ENCODE results near the gene SYNE1. TPM values are rescaled to one million over a fixed set of nuclear protein-coding genes. Genes with fewer than 3 reads are reported as not detected.
A peak's percentile ranks its signal among the peaks of the same experiment; 100 is the strongest.

SYNE1 gene
- total and polyA plus RNA-seq, 10 donors: 27.8 to 336 (median 247) TPM

- 78 to 86% (median 85%) methylated on average over 3 of the region's 3 CpGs for WGBS, 5 donors
- peak overlapping the region; percentile 6 to 93 (median 82) for H3K27ac ChIP-seq
- peaks cover 5 to 53% (median 27%) of the 10 kb centered on the region in 6 donors for H3K4me1 ChIP-seq
- TF ChIP-seq, protein P1, sequence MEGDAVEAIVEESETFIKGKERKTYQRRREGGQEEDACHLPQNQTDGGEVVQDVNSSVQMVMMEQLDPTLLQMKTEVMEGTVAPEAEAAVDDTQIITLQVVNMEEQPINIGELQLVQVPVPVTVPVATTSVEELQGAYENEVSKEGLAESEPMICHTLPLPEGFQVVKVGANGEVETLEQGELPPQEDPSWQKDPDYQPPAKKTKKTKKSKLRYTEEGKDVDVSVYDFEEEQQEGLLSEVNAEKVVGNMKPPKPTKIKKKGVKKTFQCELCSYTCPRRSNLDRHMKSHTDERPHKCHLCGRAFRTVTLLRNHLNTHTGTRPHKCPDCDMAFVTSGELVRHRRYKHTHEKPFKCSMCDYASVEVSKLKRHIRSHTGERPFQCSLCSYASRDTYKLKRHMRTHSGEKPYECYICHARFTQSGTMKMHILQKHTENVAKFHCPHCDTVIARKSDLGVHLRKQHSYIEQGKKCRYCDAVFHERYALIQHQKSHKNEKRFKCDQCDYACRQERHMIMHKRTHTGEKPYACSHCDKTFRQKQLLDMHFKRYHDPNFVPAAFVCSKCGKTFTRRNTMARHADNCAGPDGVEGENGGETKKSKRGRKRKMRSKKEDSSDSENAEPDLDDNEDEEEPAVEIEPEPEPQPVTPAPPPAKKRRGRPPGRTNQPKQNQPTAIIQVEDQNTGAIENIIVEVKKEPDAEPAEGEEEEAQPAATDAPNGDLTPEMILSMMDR (IDR thresholded peaks at IDR 0.05 in 8 of 11, conservative IDR thresholded peaks at IDR 0.05 in 3 of 11): no peak
- TF ChIP-seq POLR2A (IDR thresholded peaks at IDR 0.05) (no peak), POLR2AphosphoS5 (IDR thresholded peaks at IDR 0.05) (no peak)
- DNase-seq: no peak
- no peak overlapping the region for H3K4me3 ChIP-seq
- intact Hi-C loops (cut with DNase I; ENCODE audit: low total_unique reads): no loop called here
- H3K9me3 ChIP-seq: no peaks in the 10 kb centered on the region
- H3K27me3 ChIP-seq (replicated peaks in 1 of 7): no peaks in the 10 kb centered on the region
- peaks cover 0 to 84% (median 7%) of the 10 kb centered on the region in 6 donors for H3K36me3 ChIP-seq
Measured at GRCh38 chr6:152186840-152187239, 450.3 kb downstream of the SYNE1 start.

DNA sequence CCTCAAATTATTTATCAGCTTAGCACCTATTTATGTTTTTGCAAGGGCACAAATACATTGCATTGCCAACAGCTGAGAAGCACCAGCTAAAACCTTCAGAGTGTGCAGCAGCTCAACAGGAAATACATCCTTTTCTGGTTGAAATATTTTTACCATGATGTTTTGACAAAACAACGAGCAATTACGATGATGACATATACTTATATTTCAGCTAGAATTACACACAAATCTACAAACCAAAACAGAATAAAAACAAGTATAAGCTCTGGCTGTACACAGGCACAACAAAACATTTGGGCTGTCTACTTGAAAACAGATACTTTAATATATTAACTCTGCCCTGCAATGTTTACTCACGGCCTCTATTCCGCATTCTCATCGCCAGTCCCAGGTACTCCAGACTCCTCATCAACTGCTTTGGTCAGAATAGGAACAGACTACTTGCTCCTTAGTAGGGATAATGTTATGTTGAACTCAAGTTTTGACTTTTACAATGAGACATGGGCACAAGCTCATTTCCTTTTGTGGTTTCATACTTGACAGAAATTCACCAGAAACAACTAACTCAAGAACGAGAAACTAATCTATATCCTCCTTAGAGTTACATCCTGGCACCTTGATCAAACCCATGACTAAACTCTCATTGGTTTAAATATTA lies 452.1 kb downstream of the SYNE1 start:
- peak overlapping the region; percentile 69 to 93 (median 82) for H3K27ac ChIP-seq

DNA sequence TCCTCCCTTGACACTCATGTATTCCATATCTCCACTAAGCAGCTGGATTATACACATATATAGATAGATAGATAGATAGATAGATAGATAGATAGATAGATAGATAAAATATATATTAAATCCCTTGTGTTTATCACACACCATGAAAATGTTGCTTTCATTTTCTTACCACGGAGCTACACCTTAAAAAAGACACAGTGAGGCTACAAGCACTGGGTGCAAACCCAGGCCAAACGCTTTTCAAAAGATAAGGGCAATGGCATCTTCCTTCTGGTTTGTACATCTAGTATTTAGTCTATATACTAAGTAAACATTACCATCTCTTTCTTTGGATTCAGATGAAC lies 452.6 kb downstream of the SYNE1 start:
- H3K27me3 ChIP-seq (replicated peaks in 1 of 7): no peaks in the 10 kb centered on the region
- intact Hi-C loops (cut with DNase I; ENCODE audit: low total_unique reads): no loop called here
- peaks cover 0 to 89% (median 11%) of the 10 kb centered on the region in 6 donors for H3K36me3 ChIP-seq
- peak overlapping the region; percentile 5 to 68 (median 27) for H3K4me3 ChIP-seq
- no peaks in the 10 kb centered on the region for H3K9me3 ChIP-seq
- 26 to 56% (median 42%) methylated on average over 2 of the region's 2 CpGs for WGBS, 5 donors
- H3K4me1 ChIP-seq: peaks cover 5 to 63% (median 30%) of the 10 kb centered on the region in 6 donors
- H3K27ac ChIP-seq: peak overlapping the region; percentile 69 to 93 (median 82)
- TF ChIP-seq, protein P1 (IDR thresholded peaks at IDR 0.05 in 8 of 11, conservative IDR thresholded peaks at IDR 0.05 in 3 of 11): no peak
- no peak for TF ChIP-seq POLR2AphosphoS5 (IDR thresholded peaks at IDR 0.05)
- no peak for TF ChIP-seq POLR2A (IDR thresholded peaks at IDR 0.05)
- no peak for DNase-seq

More for the DNA sequence above, 452.1 kb downstream of the SYNE1 start:
- TF ChIP-seq POLR2A (IDR thresholded peaks at IDR 0.05) (peak in 1 of 3 donors; percentile 20), POLR2AphosphoS5 (IDR thresholded peaks at IDR 0.05) (no peak)
- intact Hi-C loops (cut with DNase I; ENCODE audit: low total_unique reads): no loop called here
- WGBS, 5 donors: 26 to 35% (median 33%) methylated on average over 6 of the region's 6 CpGs
- Histone ChIP-seq H3K27me3 (replicated peaks in 1 of 7) (no peaks in the 10 kb centered on the region), H3K4me1 (peaks cover 5 to 62% (median 30%) of the 10 kb centered on the region in 6 donors), H3K4me3 (peak overlapping the region; percentile 5 to 68 (median 27)), H3K9me3 (no peaks in the 10 kb centered on the region), H3K36me3 (peaks cover 0 to 89% (median 8%) of the 10 kb centered on the region in 6 donors)
- no peak for DNase-seq

GRCh38 chr6:152180601-152181000 lies 456.6 kb downstream of the SYNE1 start:
- no peak for TF ChIP-seq POLR2A (IDR thresholded peaks at IDR 0.05)
- TF ChIP-seq, protein P1 (IDR thresholded peaks at IDR 0.05 in 8 of 11, conservative IDR thresholded peaks at IDR 0.05 in 3 of 11): no peak
- TF ChIP-seq POLR2AphosphoS5 (IDR thresholded peaks at IDR 0.05): no peak
- no peaks in the 10 kb centered on the region for H3K9me3 ChIP-seq
- no peak overlapping the region for H3K4me3 ChIP-seq
- H3K36me3 ChIP-seq: peaks cover 0 to 92% (median 34%) of the 10 kb centered on the region in 6 donors
- no peak overlapping the region for H3K27ac ChIP-seq
- H3K4me1 ChIP-seq: peaks cover 2 to 47% (median 19%) of the 10 kb centered on the region in 6 donors
- no peak for DNase-seq
- H3K27me3 ChIP-seq (replicated peaks in 1 of 7): no peaks in the 10 kb centered on the region
- intact Hi-C loops (cut with DNase I; ENCODE audit: low total_unique reads): no loop called here
- 93 to 99% (median 96%) methylated on average over 5 of the region's 5 CpGs for WGBS, 5 donors
